NT2/D1 (cell line): ENCODE measurements around the gene WTAP.

Experiments
- SUZ12 ChIP-seq: IDR thresholded peaks from 2 replicates; pipeline ENCODE4 v1.6.1; 2011; ENCODE audit not compliant: insufficient read length, insufficient read depth; ENCODE audit errors: extremely low read depth
- YY1 ChIP-seq: IDR thresholded peaks from 2 replicates; pipeline ENCODE4 v1.6.1; 2011; ENCODE audit not compliant: insufficient read length, insufficient read depth

GRCh38 chr6:159729598-159730331 lies 2.5 kb downstream of the WTAP start:
- no peak for TF ChIP-seq SUZ12
- TF ChIP-seq YY1: no peak
